A549 (cell line): Measurements from ENCODE around the gene CD9. TPM values are rescaled to one million over a fixed set of nuclear protein-coding genes. Genes with fewer than 3 reads are reported as not detected.

ENCODE experiments used
- ATAC-seq, 2 experiments: fragments of 200-7000 bp in 1 of 2; fragments of >200 bp in 1 of 2; cut with Nextera tagmentation in 1 of 2; cut with Tn5 transposase in 1 of 2; 3 replicates each; pipeline versions ENCODE4 v1.8.0 to v1.9.1; 2018 to 2020; ENCODE audit warnings: mild to moderate bottlenecking in 1 of 2, moderate library complexity in 1 of 2
- CTCF ChIA-PET: fragments of 300-600 bp; sonication (Branson Sonifier 250); formaldehyde crosslinking; extraction: SDS; loops from one replicate; lab custom pipeline; 2021; ENCODE audit warnings: antibody characterized with exemption, inconsistent platforms; lab: Yijun Ruan, JAX
- POLR2A ChIA-PET: fragments of 350-600 bp; formaldehyde crosslinking; extraction: SDS; loops from one replicate; lab custom pipeline; 2021; ENCODE audit warnings: antibody characterized with exemption, inconsistent platforms; lab: Yijun Ruan, JAX
- DNase-seq, 2 experiments: peaks; one replicate each; pipeline versions ENCODE4 v3.0.0 to v3.0.0-alpha.2; 2011 to 2016; ENCODE audit warnings: low read depth in 1 of 2, low spot score in 1 of 2
- FAIRE-seq: peaks from 2 replicates; lab custom pipeline; 2011; peaks lifted over from hg19 to GRCh38; lab: Jason Lieb, UNC
- H3K27ac ChIP-seq, 2 experiments: fragments of >200 bp; sonication (Bioruptor Twin); formaldehyde crosslinking; 3 replicates each; pipeline ENCODE4 v1.5.1; 2016 to 2017
- H3K4me1 ChIP-seq: fragments of >200 bp; sonication (Bioruptor Twin); formaldehyde crosslinking; 3 replicates; pipeline ENCODE4 v1.6.1; 2016
- H3K4me2 ChIP-seq: fragments of >200 bp; sonication (Bioruptor Twin); formaldehyde crosslinking; 3 replicates; pipeline ENCODE4 v1.6.1; 2016
- H3K4me3 ChIP-seq: fragments of >200 bp; sonication (Bioruptor Twin); formaldehyde crosslinking; 3 replicates; pipeline ENCODE4 v1.5.1; 2016
- H3K9me3 ChIP-seq: fragments of >200 bp; sonication (Bioruptor Twin); formaldehyde crosslinking; 3 replicates; pipeline ENCODE4 v1.6.1; 2016
- ATOH8 ChIP-seq: fragments of 250-450 bp; sonication (Bioruptor Pico); IDR thresholded peaks from 2 replicates; pipeline ENCODE4 v1.5.0; 2020; ENCODE audit warnings: low read depth, mild to moderate bottlenecking, moderate library complexity
- CBX2 ChIP-seq: fragments of 200-600 bp; sonication (generic); IDR thresholded peaks from 2 replicates; pipeline ENCODE4 v1.6.1; 2016; ENCODE audit warnings: low read depth, mild to moderate bottlenecking, borderline replicate concordance
- CBX8 ChIP-seq: fragments of 200-600 bp; sonication (generic); IDR thresholded peaks from 2 replicates; pipeline ENCODE4 v1.6.1; 2016
- CHD2 ChIP-seq: fragments of 150-350 bp; IDR thresholded peaks from 2 replicates; pipeline ENCODE4 v1.6.1; 2014; ENCODE audit warnings: low read length; ENCODE audit not compliant: partially characterized antibody
- CHD4 ChIP-seq: fragments of 200-600 bp; sonication (generic); IDR thresholded peaks from 2 replicates; pipeline ENCODE4 v1.6.1; 2016; ENCODE audit warnings: antibody characterized with exemption, mild to moderate bottlenecking, borderline replicate concordance
- ELK1 ChIP-seq: fragments of 150-350 bp; IDR thresholded peaks from 2 replicates; pipeline ENCODE4 v1.6.1; 2014; ENCODE audit warnings: low read depth, mild to moderate bottlenecking, low read length
- EP300 ChIP-seq, 2 experiments: fragments of >200 bp; sonication (Bioruptor Twin); formaldehyde crosslinking; IDR thresholded peaks; 2 replicates in 1 of 2; 3 replicates in 1 of 2; pipeline ENCODE4 v1.6.1; 2016 to 2017
- FOXS1 ChIP-seq: fragments of 250-450 bp; sonication (Bioruptor Pico); IDR thresholded peaks from 2 replicates; pipeline ENCODE4 v1.5.0; 2020; ENCODE audit warnings: mild to moderate bottlenecking, moderate library complexity
- GATA3 ChIP-seq: IDR thresholded peaks from 2 replicates; pipeline ENCODE4 v1.6.1; 2012; ENCODE audit warnings: borderline replicate concordance
- HOXB13 ChIP-seq: fragments of 250-450 bp; sonication (Bioruptor Pico); IDR thresholded peaks from 2 replicates; pipeline ENCODE4 v1.5.0; 2020; ENCODE audit warnings: low read depth, mild to moderate bottlenecking, moderate library complexity
- HOXB5 ChIP-seq: fragments of 250-450 bp; sonication (Bioruptor Pico); IDR thresholded peaks from 2 replicates; pipeline ENCODE4 v1.5.0; 2020; ENCODE audit warnings: mild to moderate bottlenecking, moderate library complexity
- MAX ChIP-seq: IDR thresholded peaks from 2 replicates; pipeline ENCODE4 v1.6.1; 2012
- MYC ChIP-seq: IDR thresholded peaks from 2 replicates; pipeline ENCODE4 v1.6.1; 2012; ENCODE audit warnings: mild to moderate bottlenecking, inconsistent platforms, low read length, improper control_type of control experiment, borderline replicate concordance
- NPAS2 ChIP-seq: fragments of 250-450 bp; sonication (Bioruptor Pico); IDR thresholded peaks from 2 replicates; pipeline ENCODE4 v1.8.0; 2022; ENCODE audit warnings: mild to moderate bottlenecking, moderate library complexity, borderline replicate concordance
- PHF8 ChIP-seq: fragments of 200-600 bp; sonication (generic); IDR thresholded peaks from 2 replicates; pipeline ENCODE4 v1.6.1; 2016; ENCODE audit warnings: low read depth, mild to moderate bottlenecking, antibody characterized with exemption, moderate library complexity, borderline replicate concordance
- POLR2AphosphoS2 ChIP-seq: conservative IDR thresholded peaks from 2 replicates; pipeline ENCODE4 v1.6.1; 2012; ENCODE audit warnings: low read length, improper control_type of control experiment, inconsistent platforms
- RAD21 ChIP-seq, 2 experiments: fragments of >200 bp in 1 of 2; sonication (Bioruptor Twin) in 1 of 2; formaldehyde crosslinking in 1 of 2; IDR thresholded peaks in 1 of 2; conservative IDR thresholded peaks in 1 of 2; 2 replicates in 1 of 2; 3 replicates in 1 of 2; pipeline ENCODE4 v1.6.1; 2012 to 2018; ENCODE audit warnings: inconsistent platforms in 1 of 2
- RCOR1 ChIP-seq: fragments of 150-350 bp; IDR thresholded peaks from 2 replicates; pipeline ENCODE4 v1.6.1; 2014; ENCODE audit warnings: antibody characterized with exemption, low read length, low read depth
- SMC3 ChIP-seq: fragments of >200 bp; sonication (Bioruptor Twin); formaldehyde crosslinking; IDR thresholded peaks from 3 replicates; pipeline ENCODE4 v1.6.1; 2018; ENCODE audit warnings: inconsistent platforms
- SREBF2 ChIP-seq: fragments of 450-650 bp; IDR thresholded peaks from 2 replicates; pipeline ENCODE4 v1.6.1; 2014; ENCODE audit warnings: mild to moderate bottlenecking, moderate library complexity
- USF2 ChIP-seq: fragments of 450-650 bp; IDR thresholded peaks from 2 replicates; pipeline ENCODE4 v1.6.1; 2014; ENCODE audit warnings: antibody characterized with exemption
- WGBS: methylation state at CpG from one replicate; pipeline ENCODE4 v1.1.6; 2017; ENCODE audit errors: missing lambda C conversion rate; 5-methylcytosine and 5-hydroxymethylcytosine counted together
- polyA plus RNA-seq, 4 experiments: library from polyadenylated mRNA; depleted of rRNA in 3 of 4; stranded (reverse); fragments of >200 nt; fragmentation: RNase III in 1 of 4; extraction: RNeasy Plus Mini Kit Qiagen cat#74134 plus additional on column Dnase treatment in 1 of 4; gene quantifications; 2 replicates in 3 of 4; 3 replicates in 1 of 4; pipeline ENCODE4 v1.2.3, GENCODE V29; 2011 to 2017
- TF ChIP-seq, protein P1 (sequence below): IDR thresholded peaks from 2 replicates; pipeline ENCODE4 v1.6.1; 2012
- TF ChIP-seq, protein P2 (sequence below): fragments of >200 bp; sonication (Bioruptor Twin); formaldehyde crosslinking; IDR thresholded peaks from 3 replicates; pipeline ENCODE4 v1.5.1; 2016

CD9 gene
- polyA plus RNA-seq, 2 of the 4 experiments (the other 2 are of a cell fraction): 116 to 185 TPM

DNA sequence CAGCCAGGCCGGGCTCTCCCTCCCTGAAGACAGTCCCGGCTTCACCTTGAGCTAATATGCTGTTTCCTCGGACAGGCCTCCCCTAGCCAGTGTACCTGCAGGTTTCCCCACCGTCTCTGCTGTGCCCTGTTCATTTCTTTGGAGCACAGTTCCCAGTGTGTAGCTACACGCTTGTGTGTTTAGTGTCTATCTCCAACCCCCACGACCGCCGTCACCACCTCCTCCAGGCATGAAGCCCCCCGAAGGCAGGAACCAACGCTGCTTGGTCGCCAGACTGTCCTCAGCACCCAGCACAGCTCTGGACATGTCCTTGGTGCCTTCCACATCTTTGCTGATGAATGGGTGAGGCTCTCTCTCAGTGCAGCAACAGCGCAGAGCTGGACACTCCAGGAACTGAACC, 84.1 kb downstream of the CD9 start:
- CTCF ChIA-PET: interaction anchor here (0.6 to 8.2 kb wide), 56 partner anchors 9 to 320 kb away, joined by 3 to 223 read pairs (median 4); partner anchors contain the start of genes CD27 and CD9
- Histone ChIP-seq H3K4me2 (no peak overlapping the region), H3K4me1 (peaks cover 33% of the 10 kb centered on the region), H3K4me3 (no peak overlapping the region), H3K27ac (peak overlapping the region in 1 of 2 experiments; percentile 42; a peak in 3 of 6 replicates), H3K9me3 (no peaks in the 10 kb centered on the region)
- FAIRE-seq: no peak
- POLR2A ChIA-PET: no interaction called here
- TF ChIP-seq SMC3: no peak
- no peak for TF ChIP-seq NPAS2
- no peak for TF ChIP-seq CBX8
- TF ChIP-seq SREBF2: no peak
- no peak for TF ChIP-seq EP300 (IDR thresholded peaks at IDR 0.05)
- no peak for TF ChIP-seq FOXS1 (CRISPR knock-in tag)
- no peak for TF ChIP-seq CBX2
- TF ChIP-seq HOXB13 (CRISPR knock-in tag): no peak
- TF ChIP-seq USF2: no peak
- no peak for TF ChIP-seq HOXB5 (CRISPR knock-in tag)
- no peak for TF ChIP-seq CHD2
- TF ChIP-seq ELK1: no peak
- no peak for TF ChIP-seq MAX
- WGBS: 73% methylated on average over 12 of the region's 12 CpGs
- 0 out of 6 replicates have a peak, but pooled peaks of 1 of the 2 experiments have one; percentile 7 for ATAC-seq
- no peak for DNase-seq

DNA sequence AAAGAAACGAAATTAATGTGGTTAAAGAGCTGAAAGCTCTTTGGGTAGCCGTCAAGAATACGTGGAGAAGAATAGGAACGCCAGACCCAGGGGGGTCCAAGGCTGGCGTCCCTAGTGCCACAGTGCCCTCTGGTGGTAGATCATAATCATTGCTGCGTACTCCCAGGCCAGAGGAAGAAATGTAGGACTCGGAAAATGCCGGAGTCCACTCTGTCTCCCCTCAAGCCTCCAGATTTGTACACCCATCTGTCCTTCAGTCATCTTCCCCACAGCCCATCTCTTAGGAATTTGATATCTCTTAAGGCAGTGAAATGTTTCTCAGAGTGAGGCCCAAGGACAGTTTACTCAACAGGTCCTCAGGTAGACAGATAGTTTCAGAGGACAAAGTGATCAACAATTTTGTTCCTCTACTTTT, 84.9 kb downstream of the CD9 start:
- CTCF ChIA-PET: interaction anchor here (0.6 to 8.2 kb wide), 58 partner anchors 10 to 321 kb away, joined by 3 to 223 read pairs (median 4); partner anchors contain the start of genes CD27 and CD9
- FAIRE-seq: no peak
- Histone ChIP-seq H3K4me1 (peaks cover 25% of the 10 kb centered on the region), H3K4me3 (no peak overlapping the region), H3K9me3 (no peaks in the 10 kb centered on the region), H3K27ac (peak overlapping the region; percentile 34 to 64; a peak in 2 of 6 replicates), H3K4me2 (peak overlapping the region; percentile 40)
- DNase-seq: peak; percentile 73 to 95
- no peak for TF ChIP-seq POLR2AphosphoS2
- no peak for TF ChIP-seq CHD4
- TF ChIP-seq, protein P1, sequence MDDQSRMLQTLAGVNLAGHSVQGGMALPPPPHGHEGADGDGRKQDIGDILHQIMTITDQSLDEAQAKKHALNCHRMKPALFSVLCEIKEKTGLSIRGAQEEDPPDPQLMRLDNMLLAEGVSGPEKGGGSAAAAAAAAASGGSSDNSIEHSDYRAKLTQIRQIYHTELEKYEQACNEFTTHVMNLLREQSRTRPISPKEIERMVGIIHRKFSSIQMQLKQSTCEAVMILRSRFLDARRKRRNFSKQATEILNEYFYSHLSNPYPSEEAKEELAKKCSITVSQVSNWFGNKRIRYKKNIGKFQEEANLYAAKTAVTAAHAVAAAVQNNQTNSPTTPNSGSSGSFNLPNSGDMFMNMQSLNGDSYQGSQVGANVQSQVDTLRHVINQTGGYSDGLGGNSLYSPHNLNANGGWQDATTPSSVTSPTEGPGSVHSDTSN: no peak
- no peak for TF ChIP-seq PHF8
- TF ChIP-seq SMC3: peak; percentile 97
- TF ChIP-seq SREBF2: no peak
- peak; percentile 97 to 100 for TF ChIP-seq RAD21 (conservative IDR thresholded peaks at IDR 0.05 in 1 of 2, IDR thresholded peaks at IDR 0.05 in 1 of 2)
- no peak for TF ChIP-seq FOXS1 (CRISPR knock-in tag)
- no peak for TF ChIP-seq MYC
- TF ChIP-seq USF2: no peak
- TF ChIP-seq RCOR1: no peak
- TF ChIP-seq GATA3: no peak
- TF ChIP-seq ATOH8 (CRISPR knock-in tag): no peak
- TF ChIP-seq, protein P2, sequence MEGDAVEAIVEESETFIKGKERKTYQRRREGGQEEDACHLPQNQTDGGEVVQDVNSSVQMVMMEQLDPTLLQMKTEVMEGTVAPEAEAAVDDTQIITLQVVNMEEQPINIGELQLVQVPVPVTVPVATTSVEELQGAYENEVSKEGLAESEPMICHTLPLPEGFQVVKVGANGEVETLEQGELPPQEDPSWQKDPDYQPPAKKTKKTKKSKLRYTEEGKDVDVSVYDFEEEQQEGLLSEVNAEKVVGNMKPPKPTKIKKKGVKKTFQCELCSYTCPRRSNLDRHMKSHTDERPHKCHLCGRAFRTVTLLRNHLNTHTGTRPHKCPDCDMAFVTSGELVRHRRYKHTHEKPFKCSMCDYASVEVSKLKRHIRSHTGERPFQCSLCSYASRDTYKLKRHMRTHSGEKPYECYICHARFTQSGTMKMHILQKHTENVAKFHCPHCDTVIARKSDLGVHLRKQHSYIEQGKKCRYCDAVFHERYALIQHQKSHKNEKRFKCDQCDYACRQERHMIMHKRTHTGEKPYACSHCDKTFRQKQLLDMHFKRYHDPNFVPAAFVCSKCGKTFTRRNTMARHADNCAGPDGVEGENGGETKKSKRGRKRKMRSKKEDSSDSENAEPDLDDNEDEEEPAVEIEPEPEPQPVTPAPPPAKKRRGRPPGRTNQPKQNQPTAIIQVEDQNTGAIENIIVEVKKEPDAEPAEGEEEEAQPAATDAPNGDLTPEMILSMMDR: peak; percentile 97
- POLR2A ChIA-PET: no interaction called here
- 3% methylated on average over 8 of the region's 8 CpGs for WGBS
- peak; percentile 65 to 80 for ATAC-seq
